SK-N-DZ (cell line): Measurements from ENCODE around the gene MORN1.
"Not testable (repeated sequence)": the region's sequence is repeated elsewhere in the genome, so short reads cannot be mapped to it uniquely, and the experiment has no call there.

Experiments
- DNase-seq: peaks from one replicate; pipeline ENCODE4 v3.0.0-alpha.2; 2015; ENCODE audit warnings: low spot score

MORN1 gene

GRCh38 chr1:2307064-2307605, 84.2 kb downstream of the MORN1 start:
- DNase-seq = no peak

- no peak for DNase-seq
These were observed 85.0 kb downstream of the MORN1 start for GRCh38 chr1:2306151-2306978.

- DNase-seq = no peak
These were observed 86.3 kb downstream of the MORN1 start for GRCh38 chr1:2304921-2305681.

- DNase-seq = no peak
These were observed 87.1 kb downstream of the MORN1 start for GRCh38 chr1:2304282-2304681.

GRCh38 chr1:2303781-2304180, 87.6 kb downstream of the MORN1 start:
- DNase-seq = no peak

- DNase-seq = no peak
These were observed 88.2 kb downstream of the MORN1 start for GRCh38 chr1:2303016-2303775.

- no peak for DNase-seq
These were observed 88.9 kb downstream of the MORN1 start for GRCh38 chr1:2302292-2302925.

- no peak for DNase-seq
These were observed 89.6 kb downstream of the MORN1 start for GRCh38 chr1:2301607-2302291.

GRCh38 chr1:2300851-2301606, 90.3 kb downstream of the MORN1 start:
- no peak for DNase-seq

GRCh38 chr1:2300004-2300771, 91.2 kb downstream of the MORN1 start:
- DNase-seq = no peak

GRCh38 chr1:2299131-2299627, 92.2 kb downstream of the MORN1 start:
- DNase-seq = no peak

- DNase-seq = no peak
These were observed 92.7 kb downstream of the MORN1 start for GRCh38 chr1:2298685-2299084.

- no peak for DNase-seq
These were observed 93.9 kb downstream of the MORN1 start for GRCh38 chr1:2297246-2298011.

GRCh38 chr1:2296614-2297013, 94.7 kb downstream of the MORN1 start:
- DNase-seq = no peak

GRCh38 chr1:2296211-2296610, 95.1 kb downstream of the MORN1 start:
- DNase-seq = not testable (repeated sequence)

GRCh38 chr1:2295526-2295925, 95.8 kb downstream of the MORN1 start:
- DNase-seq = no peak

GRCh38 chr1:2294725-2295078, 96.7 kb downstream of the MORN1 start:
- DNase-seq = no peak

GRCh38 chr1:2294033-2294724, 97.2 kb downstream of the MORN1 start:
- no peak for DNase-seq
